Chondrocyte (in vitro differentiated cells): Measurements from ENCODE around the gene PDE4D. TPM values are rescaled to one million over a fixed set of nuclear protein-coding genes. Genes with fewer than 3 reads are reported as not detected.
"Not testable (repeated sequence)": the region's sequence is repeated elsewhere in the genome, so short reads cannot be mapped to it uniquely, and the experiment has no call there.

Experiments
- DNase-seq: peaks from one replicate; pipeline ENCODE4 v3.0.0; 2021; ENCODE audit warnings: mixed read lengths, low spot score
- H3K27ac Mint-ChIP-seq: one replicate; pipeline ENCODE4 v1.8.0; 2021; ENCODE audit warnings: mild to moderate bottlenecking, moderate library complexity, mixed read lengths; ENCODE audit not compliant: unreplicated experiment
- H3K27me3 Mint-ChIP-seq: 2 replicates; pipeline ENCODE4 v1.8.0; 2021; ENCODE audit warnings: low read depth, mixed read lengths
- H3K36me3 Mint-ChIP-seq: 2 replicates; pipeline ENCODE4 v1.8.0; 2021; ENCODE audit warnings: low read depth, mixed read lengths
- H3K4me1 Mint-ChIP-seq: 2 replicates; pipeline ENCODE4 v1.8.0; 2021; ENCODE audit warnings: low read depth, mild to moderate bottlenecking, mixed read lengths
- H3K4me3 Mint-ChIP-seq: one replicate; pipeline ENCODE4 v1.8.0; 2021; ENCODE audit warnings: mild to moderate bottlenecking, moderate library complexity, mixed read lengths; ENCODE audit not compliant: unreplicated experiment
- H3K9me3 Mint-ChIP-seq: 2 replicates; pipeline ENCODE4 v1.8.0; 2021; ENCODE audit warnings: low read depth, mixed read lengths
- CTCF ChIP-seq: fragments of 200-600 bp; sonication (generic); IDR thresholded peaks from 2 replicates; pipeline ENCODE4 v1.5.0; 2021; ENCODE audit warnings: antibody characterized with exemption, mild to moderate bottlenecking, moderate library complexity
- total RNA-seq: library from RNA; stranded (reverse); gene quantifications from 3 replicates; pipeline ENCODE4 v1.2.1, GENCODE V29; 2021

Gene PDE4D
- total RNA-seq, 1 donor from 2014 or later: 21.1 TPM

- no peaks in the 10 kb centered on the region for H3K36me3 Mint-ChIP-seq
- H3K27ac Mint-ChIP-seq: no peak overlapping the region
- no peaks in the 10 kb centered on the region for H3K27me3 Mint-ChIP-seq
- no peaks in the 10 kb centered on the region for H3K9me3 Mint-ChIP-seq
- DNase-seq: no peak
- H3K4me1 Mint-ChIP-seq: peaks cover 24% of the 10 kb centered on the region
- no peak overlapping the region for H3K4me3 Mint-ChIP-seq
- TF ChIP-seq CTCF: no peak
Measured at GRCh38 chr5:59666440-59667068, 227.0 kb downstream of the PDE4D start.

GRCh38 chr5:59665832-59666203 lies 227.7 kb downstream of the PDE4D start:
- not testable (repeated sequence) for H3K36me3 Mint-ChIP-seq, DNase-seq, H3K9me3 Mint-ChIP-seq, H3K27me3 Mint-ChIP-seq, H3K27ac Mint-ChIP-seq, H3K4me3 Mint-ChIP-seq
- peaks cover 27% of the 10 kb centered on the region for H3K4me1 Mint-ChIP-seq
- peak; percentile 9 for TF ChIP-seq CTCF

- no peak for DNase-seq
- H3K4me1 Mint-ChIP-seq: peaks cover 32% of the 10 kb centered on the region
- no peaks in the 10 kb centered on the region for H3K36me3 Mint-ChIP-seq
- no peak overlapping the region for H3K4me3 Mint-ChIP-seq
- H3K27ac Mint-ChIP-seq: no peak overlapping the region
- TF ChIP-seq CTCF: no peak
- no peaks in the 10 kb centered on the region for H3K27me3 Mint-ChIP-seq
- H3K9me3 Mint-ChIP-seq: no peaks in the 10 kb centered on the region
Measured at GRCh38 chr5:59665086-59665831, 228.3 kb downstream of the PDE4D start.

- H3K27ac Mint-ChIP-seq: peak overlapping the region; percentile 66
- H3K36me3 Mint-ChIP-seq: no peaks in the 10 kb centered on the region
- H3K27me3 Mint-ChIP-seq: no peaks in the 10 kb centered on the region
- DNase-seq: no peak
- H3K9me3 Mint-ChIP-seq: no peaks in the 10 kb centered on the region
- H3K4me1 Mint-ChIP-seq: peaks cover 32% of the 10 kb centered on the region
- no peak for TF ChIP-seq CTCF
- no peak overlapping the region for H3K4me3 Mint-ChIP-seq
Measured at GRCh38 chr5:59661954-59662615, 231.4 kb downstream of the PDE4D start.

- peak overlapping the region; percentile 66 for H3K27ac Mint-ChIP-seq
- no peak overlapping the region for H3K4me3 Mint-ChIP-seq
- TF ChIP-seq CTCF: no peak
- no peaks in the 10 kb centered on the region for H3K9me3 Mint-ChIP-seq
- no peak for DNase-seq
- no peaks in the 10 kb centered on the region for H3K27me3 Mint-ChIP-seq
- no peaks in the 10 kb centered on the region for H3K36me3 Mint-ChIP-seq
- peaks cover 32% of the 10 kb centered on the region for H3K4me1 Mint-ChIP-seq
Measured at GRCh38 chr5:59661311-59661710, 232.2 kb downstream of the PDE4D start.
